ENCODE results near the gene SNAI3. TPM values are rescaled to one million over a fixed set of nuclear protein-coding genes. Genes with fewer than 3 reads are reported as not detected.

The SNAI3 gene
- total RNA-seq, 1 donor from 2014 or later: 6.1 TPM

- no peaks in the 10 kb centered on the region for H3K4me1 ChIP-seq
- intact Hi-C loops (cut with DNase I): no loop called here
- no peak overlapping the region for H3K27ac ChIP-seq
- H3K9me3 ChIP-seq: no peaks in the 10 kb centered on the region
- H3K27me3 ChIP-seq (ENCODE audit: low read depth): no peaks in the 10 kb centered on the region
- DNase-seq (no peak), ATAC-seq (no peak)
- TF ChIP-seq CTCF (IDR thresholded peaks at IDR 0.05): no peak
- no peak overlapping the region for H3K4me3 ChIP-seq
- peaks cover 49% of the 10 kb centered on the region for H3K36me3 ChIP-seq
These were observed 26.7 kb upstream of the SNAI3 start for GRCh38 chr16:88713054-88713453.

- no peak for TF ChIP-seq CTCF (IDR thresholded peaks at IDR 0.05)
- ATAC-seq: no peak
These were observed 26.2 kb upstream of the SNAI3 start for GRCh38 chr16:88712362-88712979.

GRCh38 chr16:88711750-88712340 lies 25.5 kb upstream of the SNAI3 start:
- no peaks in the 10 kb centered on the region for H3K27me3 ChIP-seq (ENCODE audit: low read depth)
- ATAC-seq: no peak
- peaks cover 7% of the 10 kb centered on the region for H3K4me1 ChIP-seq
- no peak for DNase-seq
- H3K4me3 ChIP-seq: no peak overlapping the region
- intact Hi-C loops (cut with DNase I): no loop called here
- no peak overlapping the region for H3K27ac ChIP-seq
- H3K9me3 ChIP-seq: no peaks in the 10 kb centered on the region
- H3K36me3 ChIP-seq: peaks cover 37% of the 10 kb centered on the region
- no peak for TF ChIP-seq CTCF (IDR thresholded peaks at IDR 0.05)

More at GRCh38 chr16:88712362-88712979, 26.2 kb upstream of the SNAI3 start:
- peaks cover 43% of the 10 kb centered on the region for H3K36me3 ChIP-seq
- intact Hi-C loops (cut with DNase I): no loop called here
- no peak overlapping the region for H3K4me3 ChIP-seq
- H3K4me1 ChIP-seq: peaks cover under 1% of the 10 kb centered on the region
- no peak overlapping the region for H3K27ac ChIP-seq
- H3K9me3 ChIP-seq: no peaks in the 10 kb centered on the region
- DNase-seq: no peak
- no peaks in the 10 kb centered on the region for H3K27me3 ChIP-seq (ENCODE audit: low read depth)

- Histone ChIP-seq H3K36me3 (peaks cover 24% of the 10 kb centered on the region), H3K27ac (no peak overlapping the region), H3K27me3 (ENCODE audit: low read depth) (no peaks in the 10 kb centered on the region), H3K4me3 (no peak overlapping the region), H3K4me1 (peaks cover 9% of the 10 kb centered on the region), H3K9me3 (no peaks in the 10 kb centered on the region)
- ATAC-seq (no peak), DNase-seq (no peak)
- intact Hi-C loops (cut with DNase I): no loop called here
- TF ChIP-seq CTCF (IDR thresholded peaks at IDR 0.05): no peak
These were observed 24.2 kb upstream of the SNAI3 start for GRCh38 chr16:88710556-88710955.

GRCh38 chr16:88706965-88707826 lies 20.9 kb upstream of the SNAI3 start:
- no peak for ATAC-seq
- intact Hi-C loops (cut with DNase I): no loop called here
- Histone ChIP-seq H3K4me1 (peaks cover 43% of the 10 kb centered on the region), H3K27me3 (ENCODE audit: low read depth) (no peaks in the 10 kb centered on the region), H3K36me3 (peaks cover 5% of the 10 kb centered on the region), H3K9me3 (no peaks in the 10 kb centered on the region), H3K27ac (peak overlapping the region; percentile 89), H3K4me3 (peak overlapping the region; percentile 100)
- no peak for TF ChIP-seq CTCF (IDR thresholded peaks at IDR 0.05)
- DNase-seq: no peak
